Measurements from ENCODE around the gene CCDC201.
"Not testable (repeated sequence)": the region's sequence is repeated elsewhere in the genome, so short reads cannot be mapped to it uniquely, and the experiment has no call there.

The CCDC201 gene

DNA sequence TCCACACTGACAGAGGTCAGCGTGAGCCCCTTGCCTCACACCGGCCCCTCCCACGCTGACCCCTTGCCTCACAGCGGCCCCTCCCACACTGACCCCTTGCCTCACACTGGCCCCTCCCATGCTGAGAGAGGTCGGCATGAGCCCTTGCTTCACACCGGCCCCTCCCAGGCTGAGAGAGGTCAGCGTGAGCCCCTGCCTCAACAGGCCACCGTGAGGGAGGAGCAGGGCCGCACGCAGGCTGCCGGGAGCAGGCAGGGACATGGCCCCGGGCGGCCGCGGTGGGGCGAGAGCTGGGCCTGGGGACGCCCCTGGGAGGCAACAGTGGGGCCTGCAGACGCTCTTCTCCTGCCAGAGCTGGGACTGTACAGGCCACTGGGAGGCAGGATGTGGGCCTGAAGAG lies 59.1 kb downstream of the CCDC201 start:
- not testable (repeated sequence) for DNase-seq

GRCh38 chr7:45812946-45813345 lies 59.9 kb downstream of the CCDC201 start:
- DNase-seq, result no peak

DNA sequence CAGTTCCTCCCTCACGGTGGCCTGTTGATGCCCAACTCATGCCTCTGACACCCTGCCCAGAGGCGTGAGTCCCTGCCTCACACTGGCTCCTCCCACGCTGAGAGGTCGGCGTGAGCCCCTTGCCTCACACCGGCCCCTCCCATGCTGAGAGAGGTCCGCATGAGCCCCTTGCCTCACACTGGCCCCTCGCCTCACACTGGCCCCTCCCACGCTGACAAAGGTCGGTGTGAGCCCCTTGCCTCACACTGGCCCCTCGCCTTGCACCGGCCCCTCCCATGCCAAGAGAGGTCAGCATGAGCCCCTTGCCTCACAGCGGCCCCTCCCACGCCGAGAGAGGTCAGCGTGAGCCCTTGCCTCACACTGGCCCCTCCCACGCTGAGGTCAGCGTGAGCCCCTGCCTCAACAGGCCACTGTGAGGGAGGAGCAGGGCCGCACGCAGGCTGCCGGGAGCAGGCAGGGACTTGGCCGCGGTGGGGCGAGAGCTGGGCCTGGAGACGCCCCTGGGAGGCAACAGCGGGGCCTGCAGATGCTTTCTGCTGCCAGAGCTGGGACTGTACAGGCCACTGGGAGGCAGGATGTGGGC lies 61.1 kb downstream of the CCDC201 start:
- not testable (repeated sequence) for DNase-seq

DNA sequence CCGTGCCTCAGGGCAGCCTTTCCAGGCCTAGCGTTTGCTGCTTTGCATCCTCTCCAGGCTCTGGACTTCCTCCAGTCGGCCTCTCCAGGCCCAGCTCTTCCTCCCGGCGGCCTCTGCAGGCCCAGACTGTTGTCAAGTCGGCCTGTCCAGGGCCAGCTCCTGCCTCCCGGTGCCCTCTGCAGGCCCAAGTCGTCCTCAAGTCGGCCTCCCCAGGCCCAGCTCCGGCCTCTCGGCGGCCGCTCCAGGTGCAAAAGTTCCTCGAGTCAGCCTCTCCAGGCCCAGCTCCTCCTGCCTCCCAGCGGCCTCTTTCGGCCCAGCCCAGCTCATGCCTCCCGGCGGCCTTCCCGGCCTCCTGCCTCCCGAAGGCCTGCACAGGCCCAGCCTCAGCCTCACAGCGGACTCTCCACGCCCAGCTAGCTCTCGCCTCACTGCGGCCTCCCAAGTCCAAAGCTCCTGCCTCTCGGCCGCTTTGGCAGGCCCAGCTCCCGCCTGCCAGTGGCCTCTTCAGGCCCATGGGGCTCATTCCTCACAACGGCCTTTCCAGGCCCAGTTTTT lies 62.4 kb downstream of the CCDC201 start:
- DNase-seq, result not testable (repeated sequence)

Data from left hindlimb (tissue), 1 donor.